PFSK-1 (cell line): ENCODE measurements around the gene PARM1.

Experiments
- POLR2AphosphoS5 ChIP-seq: IDR thresholded peaks from 2 replicates; pipeline ENCODE4 v1.6.1; 2012; ENCODE audit warnings: low read depth, mild to moderate bottlenecking, control low read depth, low read length, moderate library complexity
- REST ChIP-seq, 2 experiments: IDR thresholded peaks; 2 replicates each; pipeline versions ENCODE4 v1.6.1 to v1.8.0; 2011 to 2012; ENCODE audit warnings: low read depth in 2 of 2, low read length in 2 of 2, control low read depth in 1 of 2, inconsistent platforms in 1 of 2, mild to moderate bottlenecking in 1 of 2, moderate library complexity in 1 of 2; ENCODE audit not compliant: insufficient read depth in 1 of 2
- SIN3A ChIP-seq: IDR thresholded peaks from 2 replicates; pipeline ENCODE4 v1.6.1; 2012; ENCODE audit warnings: mild to moderate bottlenecking, low read length, moderate library complexity, borderline replicate concordance; ENCODE audit not compliant: insufficient read depth
- TAF1 ChIP-seq: IDR thresholded peaks from 2 replicates; pipeline ENCODE4 v1.6.1; 2012; ENCODE audit warnings: low read length, control low read depth, borderline replicate concordance; ENCODE audit not compliant: insufficient read depth

GRCh38 chr4:74983253-74983635 lies 50.3 kb downstream of the PARM1 start:
- TF ChIP-seq POLR2AphosphoS5 (no peak), TAF1 (no peak), REST (IDR thresholded peaks at IDR 0.05; ENCODE audit: insufficient read depth in 1 of 2, low read depth in 2 of 2, low read length in 2 of 2) (no peak), SIN3A (no peak)
